Stomach (tissue), 9 donors: Measurements from ENCODE around the gene LRP1B. TPM values are rescaled to one million over a fixed set of nuclear protein-coding genes. Genes with fewer than 3 reads are reported as not detected.

Experiments used
- DNase-seq, 2 donors: peaks; one replicate each; pipeline versions ENCODE4 v3.0.0 to v3.0.0-alpha.2; 2013 to 2019
- H3K27ac ChIP-seq, 5 donors: fragments of 200-600 bp in 4 of 5; sonication (generic) in 4 of 5; one replicate each; pipeline ENCODE4 v1.5.1; 2013 to 2019; ENCODE audit warnings: mild to moderate bottlenecking in 1 of 5, moderate library complexity in 1 of 5
- H3K27me3 ChIP-seq, 3 donors: fragments of 200-600 bp; sonication (generic); one replicate each; pipeline ENCODE4 v1.5.1; 2017 to 2019; ENCODE audit warnings: mixed run types in 1 of 3
- H3K36me3 ChIP-seq, 4 donors: fragments of 200-600 bp; sonication (generic); 1 replicate in 3 of 4; 2 replicates in 1 of 4; pipeline ENCODE4 v1.5.1; 2016 to 2019
- H3K4me1 ChIP-seq, 4 donors: fragments of 200-600 bp; sonication (generic); one replicate each; pipeline ENCODE4 v1.5.1; 2016 to 2019
- H3K4me3 ChIP-seq, 4 donors: fragments of 200-600 bp; sonication (generic) in 3 of 4; one replicate each; pipeline ENCODE4 v1.5.1; 2016 to 2019; ENCODE audit warnings: mild to moderate bottlenecking in 1 of 4
- H3K9me3 ChIP-seq, 4 donors: fragments of 200-600 bp; sonication (generic); one replicate each; pipeline ENCODE4 v1.5.1; 2016 to 2019
- CTCF ChIP-seq, 7 experiments: fragments of 450-650 bp in 4 of 7; fragments of 200-600 bp in 3 of 7; sonication (generic) in 3 of 7; IDR thresholded peaks; one replicate each; pipeline ENCODE4 v1.5.1; 2016 to 2019; ENCODE audit warnings: antibody characterized with exemption in 7 of 7, control low read depth in 2 of 7, mild to moderate bottlenecking in 1 of 7
- EP300 ChIP-seq: sonication (generic); formaldehyde crosslinking; IDR thresholded peaks from one replicate; pipeline ENCODE4 v1.6.1; 2017; ENCODE audit warnings: antibody characterized with exemption
- POLR2A ChIP-seq, 4 donors: fragments of 450-650 bp; IDR thresholded peaks; one replicate each; pipeline ENCODE4 v1.6.1; 2016; ENCODE audit warnings: antibody characterized with exemption in 4 of 4, control low read depth in 2 of 4, mild to moderate bottlenecking in 1 of 4, moderate library complexity in 1 of 4
- POLR2AphosphoS5 ChIP-seq, 3 donors: sonication (generic); formaldehyde crosslinking; IDR thresholded peaks; one replicate each; pipeline ENCODE4 v1.6.1; 2016; ENCODE audit warnings: antibody characterized with exemption in 3 of 3
- WGBS, 5 donors: extraction: QIAGEN DNeasy Blood & Tissue Kit in 3 of 5; methylation state at CpG; one replicate each; pipeline versions ENCODE4 v1.1.5 to v1.1.7; 2013 to 2018; 5-methylcytosine and 5-hydroxymethylcytosine counted together
- intact Hi-C: fragments of 100-400 bp; cut with DNase I; formaldehyde crosslinking; loops from one replicate; pipeline ENCODE4 v1.15.1; 2023; ENCODE audit warnings: low total_unique reads
- polyA plus RNA-seq, 3 donors: library from polyadenylated mRNA; stranded (reverse); fragments of 200-250 nt; gene quantifications; one replicate each; pipeline ENCODE4 v1.2.3, GENCODE V29; 2013
- total RNA-seq, 5 donors: library from RNA; depleted of rRNA; stranded (reverse); fragments of >200 nt; gene quantifications; one replicate each; pipeline versions ENCODE4 v1.1.0 to v1.2.3, GENCODE V29; 2014 to 2016
- donor health status: healthy with polysubstance abuse.
- donor health status: Bipolar disorder and iron deficiency.
- donor health status: healthy.

Gene LRP1B
- total and polyA plus RNA-seq, 8 donors, result under 0.01 to 9.0 (median 0.38) TPM

- Histone ChIP-seq H3K36me3 (no peaks in the 10 kb centered on the region), H3K9me3 (no peaks in the 10 kb centered on the region), H3K27me3 (no peaks in the 10 kb centered on the region), H3K27ac (no peak overlapping the region), H3K4me1 (no peaks in the 10 kb centered on the region), H3K4me3 (no peak overlapping the region)
- no peak for DNase-seq
- intact Hi-C loops, result no loop called here
- TF ChIP-seq CTCF (IDR thresholded peaks at IDR 0.05) (no peak), POLR2AphosphoS5 (IDR thresholded peaks at IDR 0.05) (no peak), POLR2A (IDR thresholded peaks at IDR 0.05) (no peak), EP300 (no peak)
- 47 to 96% (median 78%) methylated on average over 2 of the region's 2 CpGs for WGBS, 5 donors
Measured at GRCh38 chr2:140791802-140792201, 1339.0 kb downstream of the LRP1B start.

DNA sequence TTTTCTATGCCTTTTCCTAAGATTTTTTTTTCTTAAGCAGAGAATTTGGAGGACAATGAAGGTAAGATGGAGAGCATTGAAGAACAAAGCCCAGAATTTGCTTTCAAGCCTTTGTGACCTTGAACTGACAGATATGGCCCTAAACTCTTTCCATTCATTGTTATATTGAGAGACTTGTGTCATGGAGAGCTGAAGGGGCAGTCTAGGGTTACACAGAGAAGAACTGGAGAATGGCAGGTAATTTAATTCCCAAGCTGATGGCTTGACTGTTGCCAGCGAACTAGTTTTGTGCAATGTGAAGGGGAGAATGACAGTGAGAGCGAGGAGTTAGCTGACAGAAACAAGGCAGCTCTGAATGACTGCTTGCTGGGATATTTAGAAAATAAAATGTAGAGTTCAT is 1344.2 kb downstream of the LRP1B start:
- H3K36me3 ChIP-seq, result no peaks in the 10 kb centered on the region

GRCh38 chr2:140775411-140775810 is 1355.4 kb downstream of the LRP1B start:
- H3K4me1 ChIP-seq, result no peaks in the 10 kb centered on the region
- no peaks in the 10 kb centered on the region for H3K36me3 ChIP-seq
- H3K9me3 ChIP-seq, result no peaks in the 10 kb centered on the region
- no peak overlapping the region for H3K4me3 ChIP-seq
- DNase-seq, result no peak
- intact Hi-C loops, result no loop called here
- no peaks in the 10 kb centered on the region for H3K27me3 ChIP-seq
- TF ChIP-seq CTCF (IDR thresholded peaks at IDR 0.05), result no peak
- TF ChIP-seq POLR2AphosphoS5 (IDR thresholded peaks at IDR 0.05), result no peak
- TF ChIP-seq EP300, result no peak
- TF ChIP-seq POLR2A (IDR thresholded peaks at IDR 0.05), result no peak
- no peak overlapping the region for H3K27ac ChIP-seq

More for the DNA sequence above, 1344.2 kb downstream of the LRP1B start:
- intact Hi-C loops, result no loop called here
- Histone ChIP-seq H3K27ac (no peak overlapping the region), H3K27me3 (no peaks in the 10 kb centered on the region), H3K4me1 (no peaks in the 10 kb centered on the region), H3K9me3 (no peaks in the 10 kb centered on the region), H3K4me3 (no peak overlapping the region)
- DNase-seq, result no peak
- TF ChIP-seq POLR2AphosphoS5 (IDR thresholded peaks at IDR 0.05) (no peak), EP300 (no peak), POLR2A (IDR thresholded peaks at IDR 0.05) (no peak), CTCF (IDR thresholded peaks at IDR 0.05) (no peak)
- 77 to 91% (median 86%) methylated on average over 2 of the region's 2 CpGs for WGBS, 5 donors

- Histone ChIP-seq H3K4me1 (no peaks in the 10 kb centered on the region), H3K27ac (no peak overlapping the region), H3K27me3 (no peaks in the 10 kb centered on the region), H3K9me3 (no peaks in the 10 kb centered on the region), H3K4me3 (no peak overlapping the region), H3K36me3 (no peaks in the 10 kb centered on the region)
- intact Hi-C loops, result no loop called here
- TF ChIP-seq POLR2A (IDR thresholded peaks at IDR 0.05) (no peak), CTCF (IDR thresholded peaks at IDR 0.05) (no peak), POLR2AphosphoS5 (IDR thresholded peaks at IDR 0.05) (no peak), EP300 (no peak)
- no peak for DNase-seq
- WGBS, 5 donors, result 73 to 91% (median 81%) methylated on average over 1 of the region's 1 CpG
Measured at GRCh38 chr2:140770645-140771044, 1360.2 kb downstream of the LRP1B start.
